Measurements from ENCODE around the gene MIOX. TPM values are rescaled to one million over a fixed set of nuclear protein-coding genes. Genes with fewer than 3 reads are reported as not detected.

Gene MIOX
- total and polyA plus RNA-seq, 2 of the 13 experiments (the other 11 are each of a cell fraction or from before 2014, with no cell fraction given): 1.5 to 2.9 TPM

DNA sequence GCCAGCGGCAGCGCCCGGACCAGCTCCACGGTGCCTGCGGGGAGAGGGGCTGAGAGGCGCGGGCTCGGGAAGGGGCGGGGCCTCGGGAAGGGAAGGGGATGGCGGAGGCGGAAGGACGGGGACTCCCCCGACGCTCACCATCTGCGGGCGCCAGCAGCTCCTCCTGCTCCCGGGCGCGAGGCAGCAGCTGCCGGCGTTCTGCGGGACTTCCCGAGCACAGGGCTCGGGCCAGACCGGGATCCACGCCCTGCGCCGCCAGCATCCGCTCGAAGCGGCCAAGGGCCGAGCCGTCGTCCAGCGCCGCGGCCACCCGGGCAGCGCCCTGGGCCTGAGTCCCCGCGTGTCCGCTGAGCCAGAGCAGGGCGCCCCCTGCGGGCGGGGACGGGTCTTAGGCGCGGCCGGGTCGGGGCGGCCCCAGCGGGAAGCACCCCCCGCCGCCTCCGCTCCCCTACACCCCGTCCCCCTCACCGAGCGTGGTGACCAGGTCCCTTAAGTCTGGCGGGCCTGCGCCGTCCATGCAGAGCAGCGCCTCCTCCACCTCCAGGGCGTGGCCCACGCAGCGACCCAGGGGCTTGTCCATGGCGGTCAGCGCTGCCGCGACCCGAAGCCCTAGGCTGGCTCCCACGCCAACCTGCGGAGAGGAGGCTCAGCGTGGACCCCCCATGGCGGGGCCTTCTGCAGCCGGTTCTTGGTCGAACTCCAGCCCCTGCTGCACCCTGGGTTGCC, 39.6 kb downstream of the MIOX start (continued):
- TF ChIP-seq, protein P1, sequence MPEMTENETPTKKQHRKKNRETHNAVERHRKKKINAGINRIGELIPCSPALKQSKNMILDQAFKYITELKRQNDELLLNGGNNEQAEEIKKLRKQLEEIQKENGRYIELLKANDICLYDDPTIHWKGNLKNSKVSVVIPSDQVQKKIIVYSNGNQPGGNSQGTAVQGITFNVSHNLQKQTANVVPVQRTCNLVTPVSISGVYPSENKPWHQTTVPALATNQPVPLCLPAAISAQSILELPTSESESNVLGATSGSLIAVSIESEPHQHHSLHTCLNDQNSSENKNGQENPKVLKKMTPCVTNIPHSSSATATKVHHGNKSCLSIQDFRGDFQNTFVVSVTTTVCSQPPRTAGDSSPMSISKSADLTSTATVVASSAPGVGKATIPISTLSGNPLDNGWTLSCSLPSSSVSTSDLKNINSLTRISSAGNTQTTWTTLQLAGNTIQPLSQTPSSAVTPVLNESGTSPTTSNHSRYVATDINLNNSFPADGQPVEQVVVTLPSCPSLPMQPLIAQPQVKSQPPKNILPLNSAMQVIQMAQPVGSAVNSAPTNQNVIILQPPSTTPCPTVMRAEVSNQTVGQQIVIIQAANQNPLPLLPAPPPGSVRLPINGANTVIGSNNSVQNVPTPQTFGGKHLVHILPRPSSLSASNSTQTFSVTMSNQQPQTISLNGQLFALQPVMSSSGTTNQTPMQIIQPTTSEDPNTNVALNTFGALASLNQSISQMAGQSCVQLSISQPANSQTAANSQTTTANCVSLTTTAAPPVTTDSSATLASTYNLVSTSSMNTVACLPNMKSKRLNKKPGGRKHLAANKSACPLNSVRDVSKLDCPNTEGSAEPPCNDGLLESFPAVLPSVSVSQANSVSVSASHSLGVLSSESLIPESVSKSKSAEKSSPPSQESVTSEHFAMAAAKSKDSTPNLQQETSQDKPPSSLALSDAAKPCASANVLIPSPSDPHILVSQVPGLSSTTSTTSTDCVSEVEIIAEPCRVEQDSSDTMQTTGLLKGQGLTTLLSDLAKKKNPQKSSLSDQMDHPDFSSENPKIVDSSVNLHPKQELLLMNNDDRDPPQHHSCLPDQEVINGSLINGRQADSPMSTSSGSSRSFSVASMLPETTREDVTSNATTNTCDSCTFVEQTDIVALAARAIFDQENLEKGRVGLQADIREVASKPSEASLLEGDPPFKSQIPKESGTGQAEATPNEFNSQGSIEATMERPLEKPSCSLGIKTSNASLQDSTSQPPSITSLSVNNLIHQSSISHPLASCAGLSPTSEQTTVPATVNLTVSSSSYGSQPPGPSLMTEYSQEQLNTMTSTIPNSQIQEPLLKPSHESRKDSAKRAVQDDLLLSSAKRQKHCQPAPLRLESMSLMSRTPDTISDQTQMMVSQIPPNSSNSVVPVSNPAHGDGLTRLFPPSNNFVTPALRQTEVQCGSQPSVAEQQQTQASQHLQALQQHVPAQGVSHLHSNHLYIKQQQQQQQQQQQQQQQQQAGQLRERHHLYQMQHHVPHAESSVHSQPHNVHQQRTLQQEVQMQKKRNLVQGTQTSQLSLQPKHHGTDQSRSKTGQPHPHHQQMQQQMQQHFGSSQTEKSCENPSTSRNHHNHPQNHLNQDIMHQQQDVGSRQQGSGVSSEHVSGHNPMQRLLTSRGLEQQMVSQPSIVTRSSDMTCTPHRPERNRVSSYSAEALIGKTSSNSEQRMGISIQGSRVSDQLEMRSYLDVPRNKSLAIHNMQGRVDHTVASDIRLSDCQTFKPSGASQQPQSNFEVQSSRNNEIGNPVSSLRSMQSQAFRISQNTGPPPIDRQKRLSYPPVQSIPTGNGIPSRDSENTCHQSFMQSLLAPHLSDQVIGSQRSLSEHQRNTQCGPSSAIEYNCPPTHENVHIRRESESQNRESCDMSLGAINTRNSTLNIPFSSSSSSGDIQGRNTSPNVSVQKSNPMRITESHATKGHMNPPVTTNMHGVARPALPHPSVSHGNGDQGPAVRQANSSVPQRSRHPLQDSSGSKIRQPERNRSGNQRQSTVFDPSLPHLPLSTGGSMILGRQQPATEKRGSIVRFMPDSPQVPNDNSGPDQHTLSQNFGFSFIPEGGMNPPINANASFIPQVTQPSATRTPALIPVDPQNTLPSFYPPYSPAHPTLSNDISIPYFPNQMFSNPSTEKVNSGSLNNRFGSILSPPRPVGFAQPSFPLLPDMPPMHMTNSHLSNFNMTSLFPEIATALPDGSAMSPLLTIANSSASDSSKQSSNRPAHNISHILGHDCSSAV (CRISPR knock-in tag; IDR thresholded peaks at IDR 0.05; ENCODE audit: borderline replicate concordance): no peak
- TF ChIP-seq ZNF709 (CRISPR knock-in tag; IDR thresholded peaks at IDR 0.05) (peak; percentile 29; the same call in 1 of the 2 replicates), ZFP82 (CRISPR knock-in tag; IDR thresholded peaks at IDR 0.05; ENCODE audit: borderline replicate concordance) (peak; percentile 96; the same call in 1 of the 2 replicates), HOXD1 (CRISPR knock-in tag; IDR thresholded peaks at IDR 0.05) (peak; percentile 15; the same call in 1 of the 2 replicates), MYC (CRISPR knock-in tag; IDR thresholded peaks at IDR 0.05; ENCODE audit: borderline replicate concordance) (peak; percentile 46; the same call in 1 of the 2 replicates), DMAP1 (CRISPR knock-in tag; IDR thresholded peaks at IDR 0.05) (0 out of 2 replicates have a peak, but pooled peaks have one; percentile 59), ZNF572 (CRISPR knock-in tag; IDR thresholded peaks at IDR 0.05) (0 out of 2 replicates have a peak, but pooled peaks have one; percentile 20), ZFP41 (CRISPR knock-in tag; IDR thresholded peaks at IDR 0.05; ENCODE audit: borderline replicate concordance) (no peak), RARG (CRISPR knock-in tag; IDR thresholded peaks at IDR 0.05; ENCODE audit: low read depth) (peak; percentile 88; the same call in 1 of the 2 replicates), FLYWCH1 (CRISPR knock-in tag; IDR thresholded peaks at IDR 0.05) (peak; percentile 82; the same call in 1 of the 2 replicates), MATR3 (CRISPR knock-in tag; IDR thresholded peaks at IDR 0.05) (no peak), ZNF562 (CRISPR knock-in tag; IDR thresholded peaks at IDR 0.05; ENCODE audit: borderline replicate concordance) (0 out of 2 replicates have a peak, but pooled peaks have one; percentile 53), ZNF614 (CRISPR knock-in tag; IDR thresholded peaks at IDR 0.05; ENCODE audit: borderline replicate concordance) (0 out of 2 replicates have a peak, but pooled peaks have one; percentile 4), ZMYM3 (CRISPR knock-in tag; IDR thresholded peaks at IDR 0.05) (no peak), ZNF780A (CRISPR knock-in tag; IDR thresholded peaks at IDR 0.05) (peak; percentile 3; the same call in 1 of the 2 replicates), ZSCAN20 (CRISPR knock-in tag; IDR thresholded peaks at IDR 0.05; ENCODE audit: borderline replicate concordance) (peak; percentile 88; the same call in 1 of the 2 replicates), ZNF263 (CRISPR knock-in tag; IDR thresholded peaks at IDR 0.05) (peak; percentile 66), ZIK1 (CRISPR knock-in tag; IDR thresholded peaks at IDR 0.05; ENCODE audit: borderline replicate concordance, low read depth) (peak; percentile 34; the same call in 1 of the 2 replicates)
- TF ChIP-seq, protein P2, sequence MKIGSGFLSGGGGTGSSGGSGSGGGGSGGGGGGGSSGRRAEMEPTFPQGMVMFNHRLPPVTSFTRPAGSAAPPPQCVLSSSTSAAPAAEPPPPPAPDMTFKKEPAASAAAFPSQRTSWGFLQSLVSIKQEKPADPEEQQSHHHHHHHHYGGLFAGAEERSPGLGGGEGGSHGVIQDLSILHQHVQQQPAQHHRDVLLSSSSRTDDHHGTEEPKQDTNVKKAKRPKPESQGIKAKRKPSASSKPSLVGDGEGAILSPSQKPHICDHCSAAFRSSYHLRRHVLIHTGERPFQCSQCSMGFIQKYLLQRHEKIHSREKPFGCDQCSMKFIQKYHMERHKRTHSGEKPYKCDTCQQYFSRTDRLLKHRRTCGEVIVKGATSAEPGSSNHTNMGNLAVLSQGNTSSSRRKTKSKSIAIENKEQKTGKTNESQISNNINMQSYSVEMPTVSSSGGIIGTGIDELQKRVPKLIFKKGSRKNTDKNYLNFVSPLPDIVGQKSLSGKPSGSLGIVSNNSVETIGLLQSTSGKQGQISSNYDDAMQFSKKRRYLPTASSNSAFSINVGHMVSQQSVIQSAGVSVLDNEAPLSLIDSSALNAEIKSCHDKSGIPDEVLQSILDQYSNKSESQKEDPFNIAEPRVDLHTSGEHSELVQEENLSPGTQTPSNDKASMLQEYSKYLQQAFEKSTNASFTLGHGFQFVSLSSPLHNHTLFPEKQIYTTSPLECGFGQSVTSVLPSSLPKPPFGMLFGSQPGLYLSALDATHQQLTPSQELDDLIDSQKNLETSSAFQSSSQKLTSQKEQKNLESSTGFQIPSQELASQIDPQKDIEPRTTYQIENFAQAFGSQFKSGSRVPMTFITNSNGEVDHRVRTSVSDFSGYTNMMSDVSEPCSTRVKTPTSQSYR (CRISPR knock-in tag; IDR thresholded peaks at IDR 0.05; ENCODE audit: borderline replicate concordance): no peak
